ENCODE results near the gene PLN.

The PLN gene

GRCh38 chr6:118548136-118548535 is at the start of gene PLN:
Gene PLN, plus strand, starts transcription at chr6:118548296. Its CDS starts 10,626 bp downstream, at chr6:118558922.
- Histone ChIP-seq H3K4me1 (ENCODE audit: control insufficient read depth, insufficient read depth, low read length, unreplicated experiment) (peaks cover 10% of the 10 kb centered on the region), H3K27me3 (ENCODE audit: insufficient read depth, low read length) (no peaks in the 10 kb centered on the region), H3K79me2 (ENCODE audit: control insufficient read depth, insufficient read depth, low read length, unreplicated experiment) (peaks cover 7% of the 10 kb centered on the region), H3K36me3 (ENCODE audit: insufficient read depth, low read length) (no peaks in the 10 kb centered on the region), H3K27ac (ENCODE audit: low read depth, low read length) (no peak within 1 kb of the TSS), H2AFZ (ENCODE audit: low read length, unreplicated experiment) (no peak within 1 kb of the TSS), H3K4me3 (ENCODE audit: low read depth, low read length) (no peak within 1 kb of the TSS)

GRCh38 chr6:118500130-118501015 is 47.7 kb upstream of the PLN start:
- H3K4me3 ChIP-seq (ENCODE audit: low read depth, low read length), result no peak overlapping the region
- H3K4me1 ChIP-seq (ENCODE audit: control insufficient read depth, insufficient read depth, low read length, unreplicated experiment), result peaks cover 7% of the 10 kb centered on the region
- H3K27ac ChIP-seq (ENCODE audit: low read depth, low read length), result no peak overlapping the region
- no peaks in the 10 kb centered on the region for H3K79me2 ChIP-seq (ENCODE audit: control insufficient read depth, insufficient read depth, low read length, unreplicated experiment)
- no peaks in the 10 kb centered on the region for H3K27me3 ChIP-seq (ENCODE audit: insufficient read depth, low read length)
- H3K36me3 ChIP-seq (ENCODE audit: insufficient read depth, low read length), result peaks cover 5% of the 10 kb centered on the region; the same call in 1 of the 2 replicates
- no peak overlapping the region for H2AFZ ChIP-seq (ENCODE audit: low read length, unreplicated experiment)

GRCh38 chr6:118501099-118501498 is 47.0 kb upstream of the PLN start:
- Histone ChIP-seq H3K4me3 (ENCODE audit: low read depth, low read length) (no peak overlapping the region), H3K79me2 (ENCODE audit: control insufficient read depth, insufficient read depth, low read length, unreplicated experiment) (no peaks in the 10 kb centered on the region), H3K27ac (ENCODE audit: low read depth, low read length) (no peak overlapping the region), H3K36me3 (ENCODE audit: insufficient read depth, low read length) (peaks cover 5% of the 10 kb centered on the region; the same call in 1 of the 2 replicates), H3K27me3 (ENCODE audit: insufficient read depth, low read length) (no peaks in the 10 kb centered on the region), H2AFZ (ENCODE audit: low read length, unreplicated experiment) (no peak overlapping the region), H3K4me1 (ENCODE audit: control insufficient read depth, insufficient read depth, low read length, unreplicated experiment) (peaks cover under 1% of the 10 kb centered on the region)

GRCh38 chr6:118501765-118502164 is 46.3 kb upstream of the PLN start:
- Histone ChIP-seq H3K36me3 (ENCODE audit: insufficient read depth, low read length) (peaks cover 5% of the 10 kb centered on the region; the same call in 1 of the 2 replicates), H3K4me1 (ENCODE audit: control insufficient read depth, insufficient read depth, low read length, unreplicated experiment) (no peaks in the 10 kb centered on the region), H2AFZ (ENCODE audit: low read length, unreplicated experiment) (no peak overlapping the region), H3K27me3 (ENCODE audit: insufficient read depth, low read length) (no peaks in the 10 kb centered on the region), H3K4me3 (ENCODE audit: low read depth, low read length) (no peak overlapping the region), H3K79me2 (ENCODE audit: control insufficient read depth, insufficient read depth, low read length, unreplicated experiment) (no peaks in the 10 kb centered on the region), H3K27ac (ENCODE audit: low read depth, low read length) (no peak overlapping the region)

- H3K4me1 ChIP-seq (ENCODE audit: control insufficient read depth, insufficient read depth, low read length, unreplicated experiment), result no peaks in the 10 kb centered on the region
- H3K36me3 ChIP-seq (ENCODE audit: insufficient read depth, low read length), result peaks cover 5% of the 10 kb centered on the region; the same call in 1 of the 2 replicates
Observed at GRCh38 chr6:118502169-118502568, 45.9 kb upstream of the PLN start.

GRCh38 chr6:118504611-118505010 is 43.5 kb upstream of the PLN start:
- H3K27me3 ChIP-seq (ENCODE audit: insufficient read depth, low read length), result no peaks in the 10 kb centered on the region
- H3K36me3 ChIP-seq (ENCODE audit: insufficient read depth, low read length), result peaks cover 5% of the 10 kb centered on the region; the same call in 1 of the 2 replicates

More at GRCh38 chr6:118502169-118502568, 45.9 kb upstream of the PLN start:
- H3K27ac ChIP-seq (ENCODE audit: low read depth, low read length), result no peak overlapping the region
- no peak overlapping the region for H2AFZ ChIP-seq (ENCODE audit: low read length, unreplicated experiment)
- no peaks in the 10 kb centered on the region for H3K79me2 ChIP-seq (ENCODE audit: control insufficient read depth, insufficient read depth, low read length, unreplicated experiment)
- H3K4me3 ChIP-seq (ENCODE audit: low read depth, low read length), result no peak overlapping the region
- H3K27me3 ChIP-seq (ENCODE audit: insufficient read depth, low read length), result no peaks in the 10 kb centered on the region

GRCh38 chr6:118505656-118506055 is 42.4 kb upstream of the PLN start:
- H2AFZ ChIP-seq (ENCODE audit: low read length, unreplicated experiment), result no peak overlapping the region
- H3K27ac ChIP-seq (ENCODE audit: low read depth, low read length), result no peak overlapping the region
- H3K4me1 ChIP-seq (ENCODE audit: control insufficient read depth, insufficient read depth, low read length, unreplicated experiment), result no peaks in the 10 kb centered on the region
- no peak overlapping the region for H3K4me3 ChIP-seq (ENCODE audit: low read depth, low read length)
- no peaks in the 10 kb centered on the region for H3K27me3 ChIP-seq (ENCODE audit: insufficient read depth, low read length)
- H3K36me3 ChIP-seq (ENCODE audit: insufficient read depth, low read length), result peaks cover 5% of the 10 kb centered on the region; the same call in 1 of the 2 replicates
- H3K79me2 ChIP-seq (ENCODE audit: control insufficient read depth, insufficient read depth, low read length, unreplicated experiment), result no peaks in the 10 kb centered on the region

More at GRCh38 chr6:118504611-118505010, 43.5 kb upstream of the PLN start:
- no peak overlapping the region for H2AFZ ChIP-seq (ENCODE audit: low read length, unreplicated experiment)
- H3K4me3 ChIP-seq (ENCODE audit: low read depth, low read length), result no peak overlapping the region
- no peaks in the 10 kb centered on the region for H3K79me2 ChIP-seq (ENCODE audit: control insufficient read depth, insufficient read depth, low read length, unreplicated experiment)
- H3K27ac ChIP-seq (ENCODE audit: low read depth, low read length), result no peak overlapping the region
- no peaks in the 10 kb centered on the region for H3K4me1 ChIP-seq (ENCODE audit: control insufficient read depth, insufficient read depth, low read length, unreplicated experiment)

- H3K4me1 ChIP-seq (ENCODE audit: control insufficient read depth, insufficient read depth, low read length, unreplicated experiment), result no peaks in the 10 kb centered on the region
- H3K36me3 ChIP-seq (ENCODE audit: insufficient read depth, low read length), result peaks cover 5% of the 10 kb centered on the region; the same call in 1 of the 2 replicates
- no peaks in the 10 kb centered on the region for H3K27me3 ChIP-seq (ENCODE audit: insufficient read depth, low read length)
- H3K79me2 ChIP-seq (ENCODE audit: control insufficient read depth, insufficient read depth, low read length, unreplicated experiment), result no peaks in the 10 kb centered on the region
- no peak overlapping the region for H3K27ac ChIP-seq (ENCODE audit: low read depth, low read length)
- H2AFZ ChIP-seq (ENCODE audit: low read length, unreplicated experiment), result no peak overlapping the region
- no peak overlapping the region for H3K4me3 ChIP-seq (ENCODE audit: low read depth, low read length)
Observed at GRCh38 chr6:118506071-118506638, 41.9 kb upstream of the PLN start.

GRCh38 chr6:118507636-118508035 is 40.5 kb upstream of the PLN start:
- H3K4me3 ChIP-seq (ENCODE audit: low read depth, low read length), result no peak overlapping the region
- H3K79me2 ChIP-seq (ENCODE audit: control insufficient read depth, insufficient read depth, low read length, unreplicated experiment), result no peaks in the 10 kb centered on the region
- no peaks in the 10 kb centered on the region for H3K4me1 ChIP-seq (ENCODE audit: control insufficient read depth, insufficient read depth, low read length, unreplicated experiment)
- no peak overlapping the region for H2AFZ ChIP-seq (ENCODE audit: low read length, unreplicated experiment)
- H3K27me3 ChIP-seq (ENCODE audit: insufficient read depth, low read length), result no peaks in the 10 kb centered on the region
- no peak overlapping the region for H3K27ac ChIP-seq (ENCODE audit: low read depth, low read length)
- peaks cover 3% of the 10 kb centered on the region; the same call in 1 of the 2 replicates for H3K36me3 ChIP-seq (ENCODE audit: insufficient read depth, low read length)

GRCh38 chr6:118509009-118509617 is 39.0 kb upstream of the PLN start:
- Histone ChIP-seq H3K27me3 (ENCODE audit: insufficient read depth, low read length) (no peaks in the 10 kb centered on the region), H3K4me3 (ENCODE audit: low read depth, low read length) (no peak overlapping the region), H2AFZ (ENCODE audit: low read length, unreplicated experiment) (no peak overlapping the region), H3K79me2 (ENCODE audit: control insufficient read depth, insufficient read depth, low read length, unreplicated experiment) (no peaks in the 10 kb centered on the region), H3K27ac (ENCODE audit: low read depth, low read length) (no peak overlapping the region), H3K4me1 (ENCODE audit: control insufficient read depth, insufficient read depth, low read length, unreplicated experiment) (no peaks in the 10 kb centered on the region), H3K36me3 (ENCODE audit: insufficient read depth, low read length) (no peaks in the 10 kb centered on the region)

Data from ACC112 (cell line).